A549 (cell line): ENCODE results near the gene BGN.

Experiments used
- CBX2 ChIP-seq: fragments of 200-600 bp; sonication (generic); IDR thresholded peaks from 2 replicates; pipeline ENCODE4 v1.6.1; 2016; ENCODE audit warnings: low read depth, mild to moderate bottlenecking, borderline replicate concordance
- CBX8 ChIP-seq: fragments of 200-600 bp; sonication (generic); IDR thresholded peaks from 2 replicates; pipeline ENCODE4 v1.6.1; 2016
- CHD2 ChIP-seq: fragments of 150-350 bp; IDR thresholded peaks from 2 replicates; pipeline ENCODE4 v1.6.1; 2014; ENCODE audit warnings: low read length; ENCODE audit not compliant: partially characterized antibody
- CTCF ChIP-seq: fragments of >200 bp; sonication (Bioruptor Twin); formaldehyde crosslinking; IDR thresholded peaks from 3 replicates; pipeline ENCODE4 v1.5.1; 2016
- FOSL2 ChIP-seq, 2 experiments: fragments of 450-650 bp in 1 of 2; fragments of >200 bp in 1 of 2; sonication (Bioruptor Twin) in 1 of 2; formaldehyde crosslinking; IDR thresholded peaks; 2 replicates each; pipeline versions ENCODE4 v1.5.0 to v1.6.1; 2016 to 2020; ENCODE audit warnings: mild to moderate bottlenecking in 1 of 2, moderate library complexity in 1 of 2
- GATA3 ChIP-seq: IDR thresholded peaks from 2 replicates; pipeline ENCODE4 v1.6.1; 2012; ENCODE audit warnings: borderline replicate concordance
- HDAC2 ChIP-seq: fragments of 200-600 bp; sonication (generic); IDR thresholded peaks from 2 replicates; pipeline ENCODE4 v1.6.1; 2016
- JUN ChIP-seq, 2 experiments: fragments of >200 bp; sonication (Bioruptor Twin); formaldehyde crosslinking; IDR thresholded peaks; 2 replicates in 1 of 2; 3 replicates in 1 of 2; pipeline ENCODE4 v1.6.1; 2016 to 2017
- JUNB ChIP-seq: fragments of >200 bp; sonication (Bioruptor Twin); formaldehyde crosslinking; IDR thresholded peaks from 2 replicates; pipeline ENCODE4 v1.6.1; 2016
- MAX ChIP-seq: IDR thresholded peaks from 2 replicates; pipeline ENCODE4 v1.6.1; 2012
- NR3C1 ChIP-seq: fragments of >200 bp; sonication (Bioruptor Twin); formaldehyde crosslinking; IDR thresholded peaks from 3 replicates; pipeline ENCODE4 v1.6.1; 2017
- POLR2A ChIP-seq: IDR thresholded peaks from 2 replicates; pipeline ENCODE4 v1.6.1; 2012; ENCODE audit warnings: mild to moderate bottlenecking, low read length
- SREBF2 ChIP-seq: fragments of 450-650 bp; IDR thresholded peaks from 2 replicates; pipeline ENCODE4 v1.6.1; 2014; ENCODE audit warnings: mild to moderate bottlenecking, moderate library complexity
- USF2 ChIP-seq: fragments of 450-650 bp; IDR thresholded peaks from 2 replicates; pipeline ENCODE4 v1.6.1; 2014; ENCODE audit warnings: antibody characterized with exemption

GRCh38 chrX:153471663-153472280 is 23.0 kb upstream of the BGN start:
- TF ChIP-seq USF2 (no peak), CTCF (no peak), SREBF2 (no peak), NR3C1 (no peak), FOSL2 (IDR thresholded peaks at IDR 0.05) (no peak), FOSL2 (CRISPR knock-in tag; IDR thresholded peaks at IDR 0.05) (no peak), JUNB (no peak), HDAC2 (no peak), CHD2 (no peak), JUN (IDR thresholded peaks at IDR 0.05) (no peak), CBX2 (no peak), GATA3 (no peak), MAX (no peak), POLR2A (no peak), CBX8 (no peak)
